ENCODE data around the gene NIPAL1.

Gene NIPAL1

GRCh38 chr4:48033825-48034413 lies 17.3 kb downstream of the NIPAL1 start:
- H3K9me3 ChIP-seq (ENCODE audit: insufficient read depth, low read length, severe bottlenecking) = no peaks in the 10 kb centered on the region
- H2AFZ ChIP-seq (ENCODE audit: low read depth, low read length) = no peak overlapping the region
- H3K79me2 ChIP-seq (ENCODE audit: insufficient read depth, low read length) = no peaks in the 10 kb centered on the region
- H3K9ac ChIP-seq (ENCODE audit: low read depth, low read length) = no peak overlapping the region
- H3K4me1 ChIP-seq (ENCODE audit: insufficient read depth, low read length) = no peaks in the 10 kb centered on the region
- H4K20me1 ChIP-seq (ENCODE audit: insufficient read depth, low read length) = no peaks in the 10 kb centered on the region
- DNase-seq (peak; percentile 23), ATAC-seq (ENCODE audit: insufficient read depth, low read depth) (peak; percentile 68; the same call in 2 of the 3 replicates)
- TF ChIP-seq CTCF (IDR thresholded peaks at IDR 0.05; ENCODE audit: borderline replicate concordance, extremely low read depth, low read length, poor library complexity, severe bottlenecking) (peak; percentile 68), EZH2 (IDR thresholded peaks at IDR 0.05; ENCODE audit: borderline replicate concordance, low read depth, low read length, severe bottlenecking) (no peak)
- no peak overlapping the region for H3K4me3 ChIP-seq (ENCODE audit: low read depth in 1 of 2, low read length in 2 of 2)
- H3K4me2 ChIP-seq (ENCODE audit: insufficient read depth, low read length) = no peak overlapping the region
- H3K27me3 ChIP-seq (ENCODE audit: insufficient read depth, low read length, poor library complexity) = no peaks in the 10 kb centered on the region
- no peaks in the 10 kb centered on the region for H3K36me3 ChIP-seq (ENCODE audit: insufficient read depth, low read length)
- H3K27ac ChIP-seq (ENCODE audit: low read length) = no peak overlapping the region

GRCh38 chr4:48035952-48036351 lies 19.4 kb downstream of the NIPAL1 start:
- Histone ChIP-seq H2AFZ (ENCODE audit: low read depth, low read length) (no peak overlapping the region), H3K27ac (ENCODE audit: low read length) (no peak overlapping the region), H3K4me1 (ENCODE audit: insufficient read depth, low read length) (no peaks in the 10 kb centered on the region), H3K36me3 (ENCODE audit: insufficient read depth, low read length) (no peaks in the 10 kb centered on the region), H3K9ac (ENCODE audit: low read depth, low read length) (no peak overlapping the region), H4K20me1 (ENCODE audit: insufficient read depth, low read length) (no peaks in the 10 kb centered on the region), H3K79me2 (ENCODE audit: insufficient read depth, low read length) (no peaks in the 10 kb centered on the region), H3K4me3 (ENCODE audit: low read depth in 1 of 2, low read length in 2 of 2) (no peak overlapping the region), H3K4me2 (ENCODE audit: insufficient read depth, low read length) (no peak overlapping the region), H3K9me3 (ENCODE audit: insufficient read depth, low read length, severe bottlenecking) (no peaks in the 10 kb centered on the region), H3K27me3 (ENCODE audit: insufficient read depth, low read length, poor library complexity) (no peaks in the 10 kb centered on the region)
- ATAC-seq (ENCODE audit: insufficient read depth, low read depth) (no peak), DNase-seq (no peak)
- TF ChIP-seq CTCF (IDR thresholded peaks at IDR 0.05; ENCODE audit: borderline replicate concordance, extremely low read depth, low read length, poor library complexity, severe bottlenecking) (no peak), EZH2 (IDR thresholded peaks at IDR 0.05; ENCODE audit: borderline replicate concordance, low read depth, low read length, severe bottlenecking) (no peak)

- Histone ChIP-seq H3K4me2 (ENCODE audit: insufficient read depth, low read length) (no peak overlapping the region), H2AFZ (ENCODE audit: low read depth, low read length) (no peak overlapping the region), H3K27me3 (ENCODE audit: insufficient read depth, low read length, poor library complexity) (no peaks in the 10 kb centered on the region), H3K36me3 (ENCODE audit: insufficient read depth, low read length) (no peaks in the 10 kb centered on the region), H3K79me2 (ENCODE audit: insufficient read depth, low read length) (no peaks in the 10 kb centered on the region), H3K27ac (ENCODE audit: low read length) (no peak overlapping the region), H3K4me3 (ENCODE audit: low read depth in 1 of 2, low read length in 2 of 2) (no peak overlapping the region), H3K9me3 (ENCODE audit: insufficient read depth, low read length, severe bottlenecking) (no peaks in the 10 kb centered on the region), H3K4me1 (ENCODE audit: insufficient read depth, low read length) (no peaks in the 10 kb centered on the region), H4K20me1 (ENCODE audit: insufficient read depth, low read length) (no peaks in the 10 kb centered on the region), H3K9ac (ENCODE audit: low read depth, low read length) (no peak overlapping the region)
- no peak for DNase-seq
- TF ChIP-seq CTCF (IDR thresholded peaks at IDR 0.05; ENCODE audit: borderline replicate concordance, extremely low read depth, low read length, poor library complexity, severe bottlenecking) = no peak
- no peak for TF ChIP-seq EZH2 (IDR thresholded peaks at IDR 0.05; ENCODE audit: borderline replicate concordance, low read depth, low read length, severe bottlenecking)
- ATAC-seq (ENCODE audit: insufficient read depth, low read depth) = no peak
Measured at GRCh38 chr4:48037117-48037462, 20.5 kb downstream of the NIPAL1 start.

- no peaks in the 10 kb centered on the region for H3K4me1 ChIP-seq (ENCODE audit: insufficient read depth, low read length)
- no peaks in the 10 kb centered on the region for H3K79me2 ChIP-seq (ENCODE audit: insufficient read depth, low read length)
- H3K4me3 ChIP-seq (ENCODE audit: low read depth in 1 of 2, low read length in 2 of 2) = no peak overlapping the region
- H3K36me3 ChIP-seq (ENCODE audit: insufficient read depth, low read length) = no peaks in the 10 kb centered on the region
- no peak for TF ChIP-seq CTCF (IDR thresholded peaks at IDR 0.05; ENCODE audit: borderline replicate concordance, extremely low read depth, low read length, poor library complexity, severe bottlenecking)
- TF ChIP-seq EZH2 (IDR thresholded peaks at IDR 0.05; ENCODE audit: borderline replicate concordance, low read depth, low read length, severe bottlenecking) = no peak
- no peaks in the 10 kb centered on the region for H4K20me1 ChIP-seq (ENCODE audit: insufficient read depth, low read length)
- H3K27me3 ChIP-seq (ENCODE audit: insufficient read depth, low read length, poor library complexity) = peaks cover 9% of the 10 kb centered on the region
- ATAC-seq (ENCODE audit: insufficient read depth, low read depth) = no peak
- no peak overlapping the region for H3K9ac ChIP-seq (ENCODE audit: low read depth, low read length)
- no peak overlapping the region for H2AFZ ChIP-seq (ENCODE audit: low read depth, low read length)
- H3K9me3 ChIP-seq (ENCODE audit: insufficient read depth, low read length, severe bottlenecking) = no peaks in the 10 kb centered on the region
- DNase-seq = no peak
- no peak overlapping the region for H3K27ac ChIP-seq (ENCODE audit: low read length)
- no peak overlapping the region for H3K4me2 ChIP-seq (ENCODE audit: insufficient read depth, low read length)
Measured at GRCh38 chr4:48038666-48039065, 22.1 kb downstream of the NIPAL1 start.

Data from DND-41 (cell line).